ENCODE data around the gene HSPA12A.

The HSPA12A gene

DNA sequence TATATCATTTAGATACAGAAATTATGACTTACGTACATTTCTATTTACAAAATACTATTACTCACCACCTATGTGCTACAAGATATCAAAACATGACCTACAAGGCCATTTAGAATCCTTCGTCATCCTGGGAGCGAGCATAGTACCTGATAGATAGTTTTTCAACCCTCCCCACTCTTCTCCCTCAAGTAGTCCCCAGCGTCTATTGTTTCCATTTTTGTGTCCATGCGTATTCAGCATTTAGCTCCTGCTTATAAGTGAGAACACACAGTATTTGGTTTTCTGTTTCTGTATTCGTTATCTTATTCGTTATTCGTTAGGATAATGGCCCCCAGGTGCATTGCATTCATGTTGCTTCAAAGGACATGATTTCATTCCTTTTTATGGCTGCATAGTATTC is 93.5 kb downstream of the HSPA12A start:
- H3K27ac ChIP-seq, result no peak overlapping the region
- TF ChIP-seq, protein P1, sequence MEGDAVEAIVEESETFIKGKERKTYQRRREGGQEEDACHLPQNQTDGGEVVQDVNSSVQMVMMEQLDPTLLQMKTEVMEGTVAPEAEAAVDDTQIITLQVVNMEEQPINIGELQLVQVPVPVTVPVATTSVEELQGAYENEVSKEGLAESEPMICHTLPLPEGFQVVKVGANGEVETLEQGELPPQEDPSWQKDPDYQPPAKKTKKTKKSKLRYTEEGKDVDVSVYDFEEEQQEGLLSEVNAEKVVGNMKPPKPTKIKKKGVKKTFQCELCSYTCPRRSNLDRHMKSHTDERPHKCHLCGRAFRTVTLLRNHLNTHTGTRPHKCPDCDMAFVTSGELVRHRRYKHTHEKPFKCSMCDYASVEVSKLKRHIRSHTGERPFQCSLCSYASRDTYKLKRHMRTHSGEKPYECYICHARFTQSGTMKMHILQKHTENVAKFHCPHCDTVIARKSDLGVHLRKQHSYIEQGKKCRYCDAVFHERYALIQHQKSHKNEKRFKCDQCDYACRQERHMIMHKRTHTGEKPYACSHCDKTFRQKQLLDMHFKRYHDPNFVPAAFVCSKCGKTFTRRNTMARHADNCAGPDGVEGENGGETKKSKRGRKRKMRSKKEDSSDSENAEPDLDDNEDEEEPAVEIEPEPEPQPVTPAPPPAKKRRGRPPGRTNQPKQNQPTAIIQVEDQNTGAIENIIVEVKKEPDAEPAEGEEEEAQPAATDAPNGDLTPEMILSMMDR (IDR thresholded peaks at IDR 0.05), result no peak
- H3K9me3 ChIP-seq, result no peaks in the 10 kb centered on the region
- H3K4me1 ChIP-seq (ENCODE audit: control insufficient read depth in 1 of 2, insufficient read depth in 1 of 2, low read depth in 1 of 2, low read length in 1 of 2), result no peaks in the 10 kb centered on the region
- no peaks in the 10 kb centered on the region for H3K27me3 ChIP-seq
- H3K36me3 ChIP-seq, result no peaks in the 10 kb centered on the region
- no peak overlapping the region for H3K4me3 ChIP-seq (ENCODE audit: low read depth in 1 of 2, low read length in 1 of 2)

DNA sequence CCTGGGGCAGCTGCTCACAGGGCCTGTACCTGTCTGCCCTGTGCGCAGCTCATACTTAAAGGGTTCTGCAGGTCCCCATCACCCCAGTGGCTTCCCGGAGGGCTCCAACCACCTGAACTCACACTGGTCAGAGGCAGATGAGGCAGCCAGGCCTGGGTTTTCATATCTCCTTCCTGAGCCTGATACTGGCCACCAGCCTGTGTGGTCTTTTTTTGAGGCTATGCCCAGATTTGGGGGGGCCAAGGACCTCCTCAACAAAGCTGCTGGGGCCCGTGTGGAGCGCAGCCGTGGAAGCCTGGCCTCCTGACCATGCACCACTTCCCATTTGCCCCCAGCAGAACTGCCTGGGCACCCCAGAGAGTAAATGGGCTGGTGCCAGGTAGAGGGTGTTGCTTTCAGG is 95.9 kb downstream of the HSPA12A start:
- Histone ChIP-seq H3K4me1 (ENCODE audit: control insufficient read depth in 1 of 2, insufficient read depth in 1 of 2, low read depth in 1 of 2, low read length in 1 of 2) (no peaks in the 10 kb centered on the region), H3K36me3 (no peaks in the 10 kb centered on the region), H3K27me3 (no peaks in the 10 kb centered on the region), H3K9me3 (no peaks in the 10 kb centered on the region), H3K4me3 (ENCODE audit: low read depth in 1 of 2, low read length in 1 of 2) (no peak overlapping the region), H3K27ac (no peak overlapping the region)
- TF ChIP-seq, protein P1 (IDR thresholded peaks at IDR 0.05), result no peak

DNA sequence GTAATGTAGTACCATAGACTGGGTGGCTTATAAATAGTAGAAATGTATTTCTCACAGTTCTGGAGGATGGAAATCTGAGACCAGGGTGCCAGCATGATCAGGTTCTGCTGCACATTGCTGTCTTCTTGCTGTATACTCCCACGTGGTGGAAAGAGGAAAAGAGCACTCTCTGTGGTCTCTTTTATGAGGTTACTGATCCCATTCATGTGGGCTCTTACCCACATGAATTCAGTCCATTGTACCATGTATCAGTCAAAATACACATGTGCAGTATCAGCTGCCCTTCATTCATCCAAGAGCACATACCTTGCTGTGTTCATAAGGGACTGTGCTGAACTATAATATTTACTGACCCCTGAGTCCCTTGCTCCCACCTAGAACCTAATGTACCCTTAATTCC is 104.5 kb downstream of the HSPA12A start:
- H3K36me3 ChIP-seq, result no peaks in the 10 kb centered on the region
- TF ChIP-seq, protein P1 (IDR thresholded peaks at IDR 0.05), result no peak
- no peaks in the 10 kb centered on the region for H3K4me1 ChIP-seq (ENCODE audit: control insufficient read depth in 1 of 2, insufficient read depth in 1 of 2, low read depth in 1 of 2, low read length in 1 of 2)
- no peaks in the 10 kb centered on the region for H3K27me3 ChIP-seq
- H3K4me3 ChIP-seq (ENCODE audit: low read depth in 1 of 2, low read length in 1 of 2), result no peak overlapping the region
- H3K9me3 ChIP-seq, result no peaks in the 10 kb centered on the region
- H3K27ac ChIP-seq, result no peak overlapping the region

DNA sequence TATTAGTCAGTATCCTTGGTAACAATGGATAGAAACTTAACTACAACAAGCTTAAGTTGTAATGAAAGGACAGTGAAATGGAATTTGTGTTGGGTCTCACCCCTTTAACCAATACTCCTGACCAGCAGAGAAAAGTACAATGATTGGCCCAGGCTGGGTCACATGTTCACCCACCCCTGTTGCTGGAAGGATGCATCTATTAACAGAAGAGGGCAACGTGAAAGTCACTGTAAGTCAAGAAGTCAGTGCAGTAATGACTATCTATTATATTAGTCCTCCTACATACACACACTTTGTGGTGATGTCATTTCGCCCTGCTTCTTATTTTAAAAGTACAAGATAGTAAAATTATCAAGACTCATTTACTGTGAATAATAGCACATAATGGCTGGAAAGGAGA is 105.4 kb downstream of the HSPA12A start:
- Histone ChIP-seq H3K9me3 (no peaks in the 10 kb centered on the region), H3K4me3 (ENCODE audit: low read depth in 1 of 2, low read length in 1 of 2) (no peak overlapping the region), H3K36me3 (no peaks in the 10 kb centered on the region), H3K4me1 (ENCODE audit: control insufficient read depth in 1 of 2, insufficient read depth in 1 of 2, low read depth in 1 of 2, low read length in 1 of 2) (no peaks in the 10 kb centered on the region), H3K27ac (no peak overlapping the region), H3K27me3 (no peaks in the 10 kb centered on the region)
- TF ChIP-seq, protein P1 (IDR thresholded peaks at IDR 0.05), result no peak

DNA sequence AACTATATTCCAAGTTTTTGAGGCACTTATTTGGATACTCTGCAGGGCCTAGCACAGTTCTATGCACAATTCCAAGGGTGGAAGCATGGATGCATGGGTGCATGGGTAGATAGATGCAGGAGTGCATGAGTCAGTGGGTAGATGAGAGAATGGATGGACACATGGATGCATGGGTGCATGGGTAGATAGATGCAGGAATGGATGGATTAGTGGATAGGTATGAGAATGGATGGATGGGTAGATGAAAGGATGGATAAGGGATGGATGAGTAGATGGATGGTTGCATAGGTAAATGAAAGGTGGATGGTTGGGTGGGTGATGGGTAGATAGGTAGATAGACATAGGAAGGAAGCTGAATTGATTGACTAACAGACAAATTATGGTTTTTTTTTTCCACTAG is 106.0 kb downstream of the HSPA12A start:
- no peaks in the 10 kb centered on the region for H3K27me3 ChIP-seq
- H3K4me3 ChIP-seq (ENCODE audit: low read depth in 1 of 2, low read length in 1 of 2), result no peak overlapping the region
- no peak overlapping the region for H3K27ac ChIP-seq
- TF ChIP-seq, protein P1 (IDR thresholded peaks at IDR 0.05), result no peak
- no peaks in the 10 kb centered on the region for H3K4me1 ChIP-seq (ENCODE audit: control insufficient read depth in 1 of 2, insufficient read depth in 1 of 2, low read depth in 1 of 2, low read length in 1 of 2)
- no peaks in the 10 kb centered on the region for H3K36me3 ChIP-seq
- no peaks in the 10 kb centered on the region for H3K9me3 ChIP-seq
